Ishikawa (cell line): Measurements from ENCODE around the gene CTRB2.

Experiments
- CREB1 ChIP-seq: IDR thresholded peaks from 2 replicates; pipeline ENCODE4 v1.6.1; 2012; ENCODE audit warnings: low read depth
- EGR1 ChIP-seq: IDR thresholded peaks from 2 replicates; pipeline ENCODE4 v1.6.1; 2012
- EP300 ChIP-seq: IDR thresholded peaks from 2 replicates; pipeline ENCODE4 v1.6.1; 2012; ENCODE audit warnings: borderline replicate concordance
- MAX ChIP-seq: IDR thresholded peaks from 2 replicates; pipeline ENCODE4 v1.6.1; 2012
- NFIC ChIP-seq: IDR thresholded peaks from 2 replicates; pipeline ENCODE4 v1.6.1; 2012
- RAD21 ChIP-seq: IDR thresholded peaks from 2 replicates; pipeline ENCODE4 v1.6.1; 2012; ENCODE audit warnings: low read depth
- REST ChIP-seq: IDR thresholded peaks from 2 replicates; pipeline ENCODE4 v1.6.1; 2012; ENCODE audit warnings: low read depth, mild to moderate bottlenecking
- TAF1 ChIP-seq: IDR thresholded peaks from 2 replicates; pipeline ENCODE4 v1.6.1; 2012; ENCODE audit warnings: low read depth, mild to moderate bottlenecking
- TEAD4 ChIP-seq: IDR thresholded peaks from 2 replicates; pipeline ENCODE4 v1.6.1; 2012
- USF1 ChIP-seq: IDR thresholded peaks from 2 replicates; pipeline ENCODE4 v1.6.1; 2012
- ZBTB7A ChIP-seq: IDR thresholded peaks from 2 replicates; pipeline ENCODE4 v1.6.1; 2012; ENCODE audit warnings: low read depth

GRCh38 chr16:75233611-75233938 is 26.6 kb upstream of the CTRB2 start:
- TF ChIP-seq RAD21 (no peak), USF1 (no peak), MAX (no peak), EP300 (no peak), CREB1 (no peak), TEAD4 (no peak), ZBTB7A (no peak), REST (no peak), NFIC (no peak), EGR1 (no peak), TAF1 (no peak)
